Activated T-cell treated with anti-CD3 and anti-CD28 coated beads for 1 hour (primary cell): ENCODE measurements around the gene ANO10.
"Not testable (repeated sequence)": the region's sequence is repeated elsewhere in the genome, so short reads cannot be mapped to it uniquely, and the experiment has no call there.

Experiments used
- DNase-seq: peaks from one replicate; pipeline ENCODE4 v3.0.0-alpha.2; 2020; ENCODE audit warnings: low read depth

Gene ANO10

DNA sequence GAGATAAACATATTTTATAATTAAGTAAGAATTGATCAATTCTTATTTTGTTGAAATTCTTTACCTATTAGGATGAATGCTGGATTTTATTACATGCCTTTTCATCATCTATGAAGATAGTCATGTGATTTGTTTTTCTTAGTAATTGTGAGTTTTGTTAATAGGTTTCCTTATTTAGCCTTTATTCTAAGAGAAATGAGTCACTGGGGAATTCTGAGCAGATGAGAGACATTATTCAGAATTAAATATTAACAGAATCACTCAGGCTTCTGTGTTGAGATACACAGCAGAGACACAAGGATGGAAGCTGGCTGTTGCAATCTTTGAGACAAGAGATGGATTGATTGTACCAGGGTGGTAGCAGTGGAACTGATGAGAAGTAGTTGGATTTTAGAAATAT lies 7.4 kb upstream of the ANO10 start:
- DNase-seq: no peak

- no peak for DNase-seq
These were observed 5.5 kb upstream of the ANO10 start for GRCh38 chr3:43627360-43627759.

DNA sequence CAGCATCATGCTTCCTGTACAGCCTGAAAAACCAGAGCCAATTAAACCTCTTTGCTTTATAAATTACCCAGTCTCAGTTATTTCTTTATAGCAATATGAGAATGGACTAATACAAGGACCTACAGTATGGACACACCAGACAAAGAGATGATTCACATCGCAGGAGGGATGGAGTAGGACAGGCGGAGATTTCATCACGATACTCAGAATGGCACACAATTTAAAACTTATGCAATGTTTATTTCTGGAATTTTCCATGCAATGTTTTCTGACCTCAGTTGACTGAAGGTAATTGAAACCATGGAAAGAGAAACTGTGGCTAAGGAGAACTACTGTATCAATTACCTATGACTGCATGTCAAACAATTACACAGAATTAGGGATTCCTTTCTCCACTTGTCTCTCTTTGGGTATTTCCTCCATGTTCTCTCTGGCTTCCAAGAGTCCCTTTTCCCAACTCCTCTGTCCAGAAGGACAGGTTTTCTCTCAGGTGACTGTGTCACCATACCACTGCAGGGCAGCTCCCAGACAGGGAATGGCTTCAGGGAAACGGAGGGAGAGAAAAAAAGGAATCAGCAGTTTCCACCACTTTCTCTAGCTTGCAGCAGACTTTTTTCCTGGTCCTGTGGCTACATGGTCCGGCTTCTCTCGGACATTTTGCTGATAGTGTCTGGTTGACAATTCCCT lies 3.0 kb upstream of the ANO10 start:
- DNase-seq: no peak

- DNase-seq: no peak
These were observed 768 bp downstream of the ANO10 start for GRCh38 chr3:43620831-43621655.

DNA sequence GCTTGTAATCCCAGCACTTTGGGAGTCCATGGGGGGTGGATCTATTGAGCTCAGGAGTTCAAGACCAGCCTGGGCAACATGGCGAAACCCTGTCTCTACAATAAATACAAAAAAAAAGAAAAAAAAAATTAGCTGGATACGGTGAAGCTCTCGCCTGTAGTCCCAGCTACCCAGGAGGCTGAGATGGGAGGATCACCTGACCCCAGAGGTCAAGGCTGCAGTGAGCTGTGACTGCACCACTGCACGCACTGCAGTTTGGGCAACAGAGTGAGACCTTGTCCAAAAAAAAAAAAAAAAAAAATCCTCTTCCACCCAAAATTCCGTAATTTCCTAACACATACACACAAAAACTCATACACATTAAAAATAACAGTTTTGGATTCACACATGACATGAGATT lies 2.2 kb downstream of the ANO10 start:
- no peak for DNase-seq

DNA sequence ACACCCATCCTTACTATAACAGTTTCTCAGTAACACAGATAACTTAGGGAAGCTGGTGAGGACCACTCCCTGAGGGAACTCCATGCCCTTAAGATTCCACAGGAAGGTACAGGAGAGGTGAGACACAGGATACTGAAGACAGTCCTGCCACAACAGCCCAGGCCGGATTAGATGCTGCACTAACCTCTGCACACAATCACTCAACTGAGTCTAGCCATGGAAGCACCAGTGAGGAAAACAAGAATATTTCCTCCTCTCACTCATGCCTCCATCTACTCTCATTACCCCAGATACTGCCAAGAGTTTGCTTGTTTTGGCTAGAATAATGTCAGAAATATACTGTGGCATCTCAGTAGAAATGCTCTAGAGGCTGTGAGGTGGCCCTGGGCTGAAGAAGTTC lies 3.7 kb downstream of the ANO10 start:
- no peak for DNase-seq

- no peak for DNase-seq
These were observed 5.8 kb downstream of the ANO10 start for GRCh38 chr3:43616034-43616433.

DNA sequence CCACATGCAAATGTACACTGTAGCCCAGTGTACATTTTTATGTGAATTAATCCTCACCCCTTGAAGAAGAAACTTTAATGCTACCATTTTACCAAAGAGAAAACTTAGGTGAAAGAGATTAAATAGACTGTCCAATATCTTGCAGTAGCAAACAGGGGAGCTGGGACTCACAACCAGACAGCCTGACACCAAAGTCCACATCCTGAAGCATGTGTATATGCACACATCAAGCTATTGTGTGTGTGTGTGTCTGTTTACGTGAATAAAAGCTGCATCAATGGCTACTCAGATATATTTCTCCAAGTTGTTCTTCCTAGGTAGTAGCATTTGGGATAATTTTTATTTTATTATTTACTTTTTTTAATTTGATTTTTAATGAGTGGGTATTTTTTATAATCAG lies 6.7 kb downstream of the ANO10 start:
- no peak for DNase-seq

DNA sequence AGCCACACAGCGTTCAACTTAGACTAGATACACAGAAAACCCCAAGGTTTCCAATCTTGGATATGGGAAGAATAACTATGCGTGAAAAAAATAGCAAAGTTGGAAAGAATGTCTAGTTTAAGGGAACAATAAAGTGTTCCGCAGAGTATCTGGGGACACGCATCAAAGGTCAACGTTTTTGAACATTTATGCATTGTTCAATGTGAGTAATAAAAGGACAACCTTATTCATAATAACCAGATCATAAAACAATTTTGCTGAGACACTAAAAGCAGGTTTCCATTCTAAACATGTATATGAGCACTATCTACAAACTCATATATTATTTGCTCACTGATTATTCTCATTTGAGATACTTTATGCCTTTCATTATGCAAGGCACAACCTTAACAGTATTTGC lies 7.8 kb downstream of the ANO10 start:
- DNase-seq: no peak

GRCh38 chr3:43612419-43612818 lies 9.4 kb downstream of the ANO10 start:
- no peak for DNase-seq

GRCh38 chr3:43609406-43609805 lies 12.4 kb downstream of the ANO10 start:
- DNase-seq: no peak

DNA sequence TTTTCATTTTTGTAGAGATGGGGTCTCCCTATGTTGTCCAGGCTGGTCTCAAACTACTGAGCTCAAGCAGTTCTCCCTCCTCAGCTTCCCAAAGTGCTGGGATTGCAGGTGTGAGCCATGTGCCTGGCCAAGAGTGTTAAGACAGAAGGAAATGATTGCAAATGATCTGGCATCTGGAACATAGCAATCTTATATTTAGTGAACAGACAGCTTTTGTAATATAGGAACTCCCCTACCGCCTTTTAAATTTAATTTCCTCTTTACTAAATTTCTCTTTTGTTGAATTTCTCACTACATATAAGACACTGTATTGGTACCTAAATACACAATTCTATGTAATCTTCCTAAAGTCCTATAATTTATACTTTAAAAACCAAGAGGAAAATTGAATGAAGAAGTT lies 13.1 kb downstream of the ANO10 start:
- no peak for DNase-seq

GRCh38 chr3:43606284-43606683 lies 15.5 kb downstream of the ANO10 start:
- DNase-seq: no peak

DNA sequence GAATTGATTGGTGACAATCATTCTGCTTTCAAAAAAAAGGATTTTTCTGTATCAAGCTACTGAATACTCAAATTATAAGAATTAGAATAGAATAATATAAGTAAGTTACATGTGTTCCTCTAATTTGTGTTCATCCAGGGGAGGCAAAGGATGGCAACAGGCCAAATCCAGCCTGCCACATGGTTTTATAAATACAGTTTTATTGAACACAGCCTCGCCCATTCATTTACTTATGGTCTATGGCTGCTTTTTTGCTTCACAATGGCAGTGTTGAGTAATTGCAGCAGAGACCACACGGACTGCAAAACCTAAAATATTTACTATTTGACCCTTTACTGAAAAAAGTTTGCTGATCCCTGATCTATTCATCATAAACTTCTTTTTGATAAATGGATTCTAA lies 21.9 kb downstream of the ANO10 start:
- DNase-seq: not testable (repeated sequence)

DNA sequence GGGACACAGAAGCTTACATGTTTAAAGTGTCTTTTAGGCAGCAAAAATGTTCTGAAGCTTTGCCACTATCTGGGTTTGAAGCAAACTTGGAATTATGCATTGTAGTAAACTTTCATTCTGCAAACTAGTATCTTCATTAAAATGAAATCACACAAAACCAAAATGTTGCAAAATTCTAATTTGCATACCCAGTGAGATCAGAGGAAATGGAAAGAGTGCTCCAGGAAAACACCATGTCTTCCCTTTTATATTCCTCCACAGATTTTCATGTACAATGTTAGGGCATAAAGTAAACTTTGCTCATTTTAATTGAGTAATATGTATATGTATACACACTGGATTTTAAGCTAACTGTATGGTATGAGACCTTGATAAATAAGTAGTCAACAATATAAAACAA lies 23.9 kb downstream of the ANO10 start:
- DNase-seq: no peak

- not testable (repeated sequence) for DNase-seq
These were observed 25.6 kb downstream of the ANO10 start for GRCh38 chr3:43596178-43596577.

GRCh38 chr3:43595280-43595679 lies 26.5 kb downstream of the ANO10 start:
- DNase-seq: not testable (repeated sequence)

- DNase-seq: not testable (repeated sequence)
These were observed 28.2 kb downstream of the ANO10 start for GRCh38 chr3:43593588-43593987.

- DNase-seq: not testable (repeated sequence)
These were observed 29.9 kb downstream of the ANO10 start for GRCh38 chr3:43591866-43592265.

GRCh38 chr3:43587303-43587702 lies 34.5 kb downstream of the ANO10 start:
- DNase-seq: no peak

GRCh38 chr3:43584043-43584826 lies 37.6 kb downstream of the ANO10 start:
- DNase-seq: no peak

- no peak for DNase-seq
These were observed 38.3 kb downstream of the ANO10 start for GRCh38 chr3:43583481-43583880.

- DNase-seq: no peak
These were observed 38.9 kb downstream of the ANO10 start for GRCh38 chr3:43582866-43583265.
